GM04503 (cell line): Measurements from ENCODE around the gene CABS1.

Experiments used
- DNase-seq: peaks from one replicate; pipeline ENCODE4 v3.0.0-alpha.2; 2012; ENCODE audit warnings: low read depth

The CABS1 gene

DNA sequence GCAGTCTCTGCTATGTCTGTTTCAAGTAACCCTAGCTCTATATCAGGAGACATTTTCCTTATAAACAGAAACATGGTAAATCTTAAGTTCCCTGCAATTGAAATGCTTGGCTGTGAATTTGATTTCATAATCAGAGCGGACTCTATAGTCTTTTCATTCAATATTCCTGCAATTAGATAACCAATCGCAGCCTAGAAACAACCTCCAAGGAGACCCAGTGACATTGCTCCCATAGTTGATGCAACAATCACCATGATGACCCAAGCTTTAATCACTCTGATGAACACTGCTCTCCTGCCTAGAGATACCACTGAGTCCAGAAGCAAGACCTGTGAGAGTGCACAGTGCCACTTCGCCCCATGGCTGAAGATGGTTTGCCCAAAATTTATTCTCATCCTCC, at the start of gene CABS1:
TSS of gene CABS1 (plus strand) at position 301 of the 400 bp plus-strand sequence. CDS start at position 360, 59 bp downstream.
- DNase-seq: no peak

DNA sequence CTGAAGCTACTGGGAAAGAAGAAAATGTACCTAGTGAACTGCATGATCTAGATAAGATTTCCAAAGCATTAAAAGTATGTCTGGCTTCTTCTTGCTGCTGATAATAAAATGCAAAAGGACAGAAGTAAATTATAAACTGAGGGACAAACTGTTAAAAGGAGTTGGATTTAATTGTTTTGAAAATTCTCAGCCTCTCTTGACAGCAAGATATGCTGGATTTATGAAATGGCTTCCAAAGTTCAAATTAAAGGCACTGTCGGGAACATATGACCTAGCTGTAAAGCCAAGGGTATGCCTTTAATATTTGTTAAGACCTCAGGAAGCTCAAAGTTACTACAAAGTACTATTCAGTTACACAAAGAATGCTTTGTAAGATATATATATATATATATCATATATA, 46.1 kb upstream of the CABS1 start:
- no peak for DNase-seq

DNA sequence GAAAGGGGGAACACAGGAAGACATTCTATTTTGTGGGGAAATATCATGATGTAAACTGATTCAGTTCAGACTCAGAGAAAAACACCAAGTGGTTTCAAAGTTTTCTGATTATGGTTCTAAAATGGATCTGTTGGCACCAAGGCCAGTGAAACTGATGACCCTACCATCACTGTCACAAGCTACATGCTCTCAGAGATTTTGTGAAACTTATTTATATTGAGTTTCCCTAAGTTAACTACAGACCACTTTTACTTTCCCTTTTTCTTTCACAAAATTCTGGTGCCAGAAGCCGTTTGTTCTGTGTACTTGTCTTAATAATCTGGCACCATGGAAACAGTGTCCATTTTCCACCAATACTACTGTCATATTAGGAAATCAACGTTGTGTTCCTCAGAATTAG, 43.4 kb upstream of the CABS1 start:
- DNase-seq: no peak

DNA sequence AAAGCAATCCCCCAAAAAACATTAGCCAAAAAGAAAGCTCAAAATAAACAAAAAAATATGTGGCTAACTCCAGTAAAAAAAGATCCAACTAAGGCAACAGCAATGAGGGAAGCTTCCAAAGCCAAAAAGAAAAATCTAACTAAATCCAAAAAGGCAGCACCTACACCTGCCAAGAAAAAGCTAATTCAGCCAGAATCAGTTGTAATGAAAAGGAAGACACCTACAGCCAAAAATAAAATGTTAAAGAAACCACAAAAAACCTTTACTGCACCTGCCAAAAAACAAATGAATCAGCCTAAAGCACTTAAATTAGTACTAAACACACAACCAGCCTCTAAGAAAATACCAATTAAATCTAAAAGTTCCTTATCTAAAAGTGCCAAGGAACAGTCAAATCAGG, 37.2 kb upstream of the CABS1 start:
- DNase-seq: no peak

DNA sequence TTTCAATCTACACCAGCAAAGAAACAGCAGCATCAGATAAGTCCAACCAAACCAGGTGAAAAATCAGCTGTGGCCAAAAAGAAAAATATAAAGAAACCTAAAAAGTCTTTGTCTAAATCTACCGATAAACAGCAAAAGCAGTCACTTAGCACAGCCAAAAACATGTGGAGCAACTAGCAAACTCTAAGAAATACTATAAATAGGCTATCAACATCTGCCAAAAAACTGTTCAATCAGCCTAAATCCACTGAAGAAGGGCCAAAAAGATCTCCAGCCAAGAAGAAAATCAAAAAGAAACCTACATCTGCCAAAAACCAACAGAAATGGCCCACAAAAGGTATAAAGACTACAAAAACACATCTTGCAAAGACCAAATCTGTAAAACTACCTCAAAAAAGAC, 36.7 kb upstream of the CABS1 start:
- no peak for DNase-seq

DNA sequence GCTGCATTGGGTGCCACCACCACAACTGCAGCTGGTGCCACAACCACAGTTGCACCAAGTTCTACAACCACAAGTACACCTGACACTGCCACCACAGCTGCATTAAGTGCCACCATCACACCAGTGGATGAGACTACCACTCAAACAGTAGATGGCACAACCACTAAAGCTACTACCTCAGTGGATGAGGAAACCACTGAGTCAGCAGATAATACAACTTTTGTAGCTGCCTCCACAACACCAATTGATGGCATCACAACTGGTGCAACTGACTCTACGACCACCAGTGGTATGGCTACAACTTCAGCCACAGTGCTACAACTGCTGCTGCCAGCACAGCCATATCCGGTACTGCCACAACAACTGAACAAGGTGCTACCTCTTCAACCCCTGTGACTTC, 35.1 kb upstream of the CABS1 start:
- no peak for DNase-seq

DNA sequence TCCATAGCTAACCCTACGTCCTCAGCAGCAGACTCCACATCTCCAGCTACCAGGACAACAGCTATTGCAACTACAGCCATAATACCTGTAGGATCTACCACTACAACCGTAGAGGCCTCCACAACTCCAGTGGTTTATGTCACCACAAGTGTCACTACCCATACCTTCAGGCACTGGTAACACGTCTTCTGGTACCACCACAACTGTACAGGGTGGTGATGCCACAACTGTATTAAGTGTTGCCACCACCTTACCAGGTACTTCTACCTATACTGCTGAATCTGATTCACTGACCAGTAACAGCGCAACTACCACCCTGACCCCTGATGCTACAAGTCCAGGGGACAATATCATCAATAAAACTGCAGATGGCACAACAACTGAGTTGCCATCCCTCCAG, 34.6 kb upstream of the CABS1 start:
- no peak for DNase-seq

DNA sequence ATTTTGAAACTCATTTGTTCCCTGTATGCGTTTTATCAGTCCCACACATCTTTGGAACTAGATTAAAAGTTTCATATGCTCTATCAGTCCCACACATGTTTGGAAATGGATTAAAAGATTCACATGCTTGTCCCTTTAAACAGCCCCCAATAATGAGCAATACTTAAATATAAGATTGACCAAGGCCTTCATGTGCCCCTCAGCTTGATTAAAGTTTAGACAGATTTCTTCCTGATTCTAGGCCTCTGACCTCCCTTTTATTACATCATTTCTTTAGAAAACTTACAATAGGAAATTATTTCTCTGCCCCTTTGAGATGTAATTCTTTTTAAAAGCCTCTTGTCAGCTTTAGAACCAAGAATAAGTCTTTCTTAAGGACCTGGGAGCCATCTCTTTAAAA, 31.7 kb upstream of the CABS1 start:
- DNase-seq: no peak

DNA sequence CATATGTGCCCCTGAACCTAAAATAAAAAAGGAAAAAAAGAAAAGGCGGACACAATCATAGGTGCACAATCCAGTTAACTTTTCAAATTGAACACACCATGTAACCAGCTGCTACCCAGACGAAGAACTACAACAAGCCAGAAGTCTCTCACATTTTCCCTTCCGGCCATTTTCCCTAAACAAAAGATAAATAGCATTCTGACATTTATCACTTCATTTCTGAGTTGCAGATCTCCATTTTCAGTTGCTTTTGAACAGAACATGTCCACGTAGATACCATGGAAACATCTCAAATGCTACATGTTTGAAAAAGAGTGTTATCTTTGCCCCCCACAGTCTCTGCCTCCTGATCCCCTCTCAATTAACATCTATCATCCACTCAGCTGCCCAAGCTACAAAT, 29.2 kb upstream of the CABS1 start:
- DNase-seq: no peak

DNA sequence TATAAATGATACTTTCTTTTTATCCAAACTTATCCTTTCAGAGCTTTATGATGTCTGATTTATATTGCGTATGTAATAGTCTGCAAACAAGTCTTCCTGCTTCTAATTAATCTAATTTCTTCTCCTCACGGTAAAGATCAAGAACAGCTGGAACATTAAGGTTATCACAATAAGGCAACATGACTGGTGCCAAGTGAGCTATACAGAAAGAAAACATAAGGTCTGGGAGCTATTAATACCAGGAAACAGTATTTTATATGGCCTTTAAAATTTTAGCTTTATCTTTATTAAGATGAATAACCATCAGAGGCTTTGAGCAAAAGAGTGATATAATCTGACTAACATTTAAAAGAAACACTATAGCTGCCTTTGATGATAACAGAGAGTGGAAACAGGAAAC, 28.7 kb upstream of the CABS1 start:
- DNase-seq: no peak

DNA sequence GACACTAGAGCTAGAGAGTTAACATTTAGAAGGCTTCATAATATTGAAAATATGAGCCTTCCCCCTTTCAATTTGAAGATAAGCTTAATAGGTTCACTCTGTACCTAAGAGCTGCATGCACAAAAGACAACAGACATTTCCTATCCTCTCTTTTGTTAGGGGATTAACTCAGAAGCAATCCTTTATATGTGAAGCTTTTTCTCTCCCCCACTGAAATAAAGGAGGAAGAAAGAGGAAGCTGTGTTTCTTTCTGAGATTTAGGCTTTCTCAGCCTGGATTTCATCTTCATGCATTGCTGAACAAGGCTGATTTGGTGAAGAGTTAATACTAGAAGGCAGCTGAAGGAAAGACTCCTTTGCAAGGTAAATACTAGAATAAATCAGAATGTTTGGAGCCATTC, 21.0 kb upstream of the CABS1 start:
- no peak for DNase-seq

DNA sequence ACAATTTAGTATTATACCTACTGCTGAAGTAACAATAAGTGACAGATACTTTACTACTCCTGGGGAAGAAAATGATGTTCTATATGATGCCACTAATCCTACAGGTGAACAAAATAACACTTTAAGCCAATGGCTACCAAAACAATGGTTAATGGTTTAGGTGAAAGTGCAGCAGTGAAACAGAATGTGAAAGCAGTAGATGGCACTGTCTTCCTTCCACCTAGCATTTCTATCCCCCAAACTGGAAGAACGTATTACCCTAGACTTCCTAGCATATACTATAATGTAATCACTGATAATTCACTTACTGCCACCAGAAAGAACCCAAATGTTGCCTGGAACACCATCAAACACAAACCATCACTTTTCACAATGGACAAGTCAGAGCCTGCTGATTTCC, 18.9 kb upstream of the CABS1 start:
- no peak for DNase-seq

DNA sequence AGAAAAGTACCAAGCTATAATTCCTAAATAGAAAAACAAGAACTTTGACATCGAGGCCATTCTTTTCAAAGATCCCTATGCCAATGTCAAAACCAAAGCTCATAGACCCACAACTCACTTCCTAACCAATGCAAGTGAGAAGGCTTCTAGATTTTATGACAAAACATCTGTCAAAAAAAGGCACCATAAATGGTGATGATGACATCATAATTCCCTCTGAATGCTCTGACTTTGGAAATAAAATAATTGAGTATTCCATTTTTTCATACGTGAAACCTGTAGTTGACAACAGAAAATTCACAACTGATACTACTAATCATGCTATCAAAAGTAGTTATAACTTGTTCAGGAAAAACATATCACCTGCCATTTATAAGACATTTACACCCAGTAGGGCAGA, 8.7 kb upstream of the CABS1 start:
- no peak for DNase-seq

DNA sequence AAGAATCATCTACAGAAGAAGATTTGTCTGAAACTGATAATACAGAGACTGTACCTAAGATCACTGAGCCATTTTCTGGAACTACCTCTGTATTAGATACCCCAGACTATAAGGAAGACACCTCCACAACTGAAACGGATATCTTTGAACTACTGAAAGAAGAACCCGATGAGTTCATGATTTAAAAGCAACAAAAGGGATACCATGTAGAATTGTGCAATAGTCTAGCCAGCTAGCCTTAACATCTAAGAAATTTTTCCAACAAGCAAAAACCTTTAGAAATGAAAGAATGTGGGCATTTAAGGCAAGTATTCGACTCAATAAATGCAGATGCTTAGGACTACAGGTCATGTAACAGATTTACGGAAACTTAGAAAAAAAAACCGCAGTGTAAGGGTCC, 1.3 kb downstream of the CABS1 start:
- DNase-seq: no peak

DNA sequence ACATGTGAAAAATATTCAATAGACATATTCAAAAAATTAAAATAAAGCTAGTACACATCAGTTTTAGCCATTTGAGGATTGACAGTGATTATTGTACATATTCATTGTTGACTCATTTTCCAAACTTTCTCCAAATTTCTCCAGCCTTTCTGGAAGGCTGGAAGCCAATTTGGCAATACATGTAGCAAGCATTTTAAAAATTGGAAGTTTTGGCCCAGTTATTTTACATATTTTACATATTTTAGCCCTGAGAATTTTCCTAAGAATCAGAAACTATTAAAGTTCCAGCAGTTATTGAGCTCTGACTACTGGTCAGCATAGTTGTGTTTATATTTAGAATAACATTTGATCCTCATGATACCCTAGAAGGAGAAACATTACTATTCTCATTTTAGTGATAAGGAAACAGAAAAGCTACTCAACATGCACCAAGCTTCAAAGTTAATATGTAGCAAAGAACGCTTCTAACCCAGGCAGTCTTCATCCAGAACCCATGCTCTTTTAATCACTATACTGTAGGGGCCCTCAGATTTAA, 3.2 kb downstream of the CABS1 start:
- no peak for DNase-seq

DNA sequence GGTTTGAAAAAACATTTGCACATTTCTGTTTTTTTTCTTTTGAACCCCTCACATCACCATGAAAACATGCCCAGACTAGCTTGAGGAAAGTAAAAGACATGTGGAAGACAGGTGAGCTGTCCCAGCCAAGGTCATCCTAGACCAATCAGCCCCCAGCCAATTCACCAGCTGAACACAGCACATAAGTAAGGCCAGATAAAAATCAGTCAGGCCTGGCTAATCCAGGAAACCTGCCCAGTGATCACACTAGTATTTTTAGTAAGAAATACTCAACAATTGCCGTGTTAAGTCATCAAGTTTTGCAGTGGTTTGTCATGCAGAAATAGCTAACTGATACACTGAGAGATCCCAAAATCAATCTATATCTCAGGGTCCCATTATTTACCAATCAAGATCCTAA, 21.4 kb downstream of the CABS1 start:
- DNase-seq: no peak

DNA sequence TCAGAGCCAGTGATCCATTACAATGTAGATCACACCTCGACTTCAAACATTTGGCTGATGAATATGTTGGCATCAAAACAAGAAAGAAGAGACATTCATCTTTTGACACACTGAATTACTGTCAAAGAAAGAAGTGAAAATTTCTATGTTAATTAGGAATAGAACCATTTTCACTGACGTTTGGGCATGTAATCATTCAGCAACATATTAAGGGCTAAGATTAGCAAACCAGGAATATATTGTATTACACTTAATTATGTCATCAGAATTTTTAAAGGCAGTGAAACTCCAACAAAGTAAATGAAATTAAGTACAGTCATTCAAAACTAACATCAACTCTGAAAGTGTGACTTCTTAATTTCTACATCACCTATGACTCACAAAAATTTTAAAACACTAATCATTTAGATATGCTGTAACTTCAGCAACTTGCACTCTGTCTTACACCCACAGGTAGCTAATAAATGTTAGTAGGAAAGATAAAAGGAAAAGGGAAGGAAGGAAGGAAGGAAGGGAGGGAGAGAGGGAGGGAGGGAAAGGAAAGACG, 24.4 kb downstream of the CABS1 start:
- no peak for DNase-seq

DNA sequence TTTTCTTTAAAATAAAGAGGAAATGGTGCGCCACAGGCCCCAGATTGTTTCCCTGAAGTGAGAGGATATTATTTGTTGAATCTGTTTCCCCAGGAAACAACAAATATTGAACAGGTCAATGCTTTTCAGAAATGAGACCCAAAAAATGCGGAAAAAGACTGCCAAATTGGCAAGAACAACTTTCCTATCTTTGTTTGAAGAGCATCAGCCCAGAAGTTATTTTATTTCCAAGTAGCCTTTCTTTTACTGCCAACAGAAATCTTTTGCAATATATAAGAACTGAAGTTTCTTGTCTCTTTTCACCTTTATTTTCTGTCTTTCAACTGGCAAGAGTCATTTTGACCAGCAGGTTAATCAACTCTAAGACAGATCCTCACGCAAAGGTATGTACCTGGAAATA, 25.7 kb downstream of the CABS1 start, which contains the start of gene SMR3A:
TSS of gene SMR3A (plus strand) at position 301 of the 400 bp plus-strand sequence. CDS start 1,356 bp downstream, outside the sequence.
- no peak for DNase-seq

DNA sequence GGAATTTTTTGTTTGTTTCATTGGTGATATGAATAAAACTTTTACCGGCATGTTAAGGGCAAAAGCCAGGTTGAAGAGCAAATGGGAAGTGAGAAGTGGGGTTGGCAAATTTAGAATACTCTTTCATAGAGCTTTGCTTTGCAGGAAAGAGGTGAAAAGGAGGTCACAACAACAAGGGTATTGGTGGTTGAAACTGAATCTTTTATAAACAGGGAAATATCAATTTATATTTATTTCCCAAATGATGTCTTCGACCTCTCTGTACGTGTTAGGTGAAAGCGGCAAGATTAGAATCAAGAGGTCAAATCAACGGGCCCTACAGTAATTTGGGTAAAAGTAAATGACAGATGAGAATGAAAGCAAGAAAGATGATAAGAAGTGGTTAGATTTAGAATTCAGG, 29.2 kb downstream of the CABS1 start:
- no peak for DNase-seq

DNA sequence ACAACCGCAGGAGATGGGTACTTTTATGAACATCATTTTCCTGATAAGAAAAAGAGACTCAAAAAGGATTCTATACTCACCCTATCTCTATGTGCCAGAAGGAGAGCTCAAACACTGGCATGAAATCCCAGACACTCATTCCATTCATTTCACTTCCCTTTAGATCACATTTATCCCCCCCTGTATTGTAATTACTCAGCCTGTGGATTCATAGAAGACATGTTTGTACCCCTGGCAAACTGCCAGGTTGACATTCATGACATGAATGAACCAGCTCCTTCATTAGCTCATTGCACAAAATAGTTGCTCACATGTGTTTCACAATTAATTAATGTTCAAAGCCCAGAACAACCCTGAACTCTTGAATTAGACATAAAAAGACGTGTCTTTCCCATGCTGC, 30.7 kb downstream of the CABS1 start:
- DNase-seq: no peak

DNA sequence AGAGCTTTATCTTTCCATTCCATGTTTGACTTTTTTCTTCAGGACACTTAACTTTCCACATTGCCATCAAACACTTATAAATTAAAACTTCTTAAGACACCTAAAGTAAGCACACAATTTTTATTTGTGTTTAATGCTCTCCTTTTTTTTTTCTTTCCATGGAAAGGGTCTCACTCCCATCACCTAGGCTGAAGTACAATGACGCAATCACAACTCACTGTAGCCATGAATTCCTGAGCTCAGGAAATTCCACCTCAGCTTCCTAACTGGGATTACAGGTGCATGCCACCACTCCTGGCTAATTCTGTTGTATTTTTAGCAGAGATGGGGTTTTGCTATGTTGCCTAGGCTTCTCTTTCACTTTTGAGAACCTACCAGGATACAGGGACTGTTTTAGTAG, 33.0 kb downstream of the CABS1 start:
- DNase-seq: no peak

DNA sequence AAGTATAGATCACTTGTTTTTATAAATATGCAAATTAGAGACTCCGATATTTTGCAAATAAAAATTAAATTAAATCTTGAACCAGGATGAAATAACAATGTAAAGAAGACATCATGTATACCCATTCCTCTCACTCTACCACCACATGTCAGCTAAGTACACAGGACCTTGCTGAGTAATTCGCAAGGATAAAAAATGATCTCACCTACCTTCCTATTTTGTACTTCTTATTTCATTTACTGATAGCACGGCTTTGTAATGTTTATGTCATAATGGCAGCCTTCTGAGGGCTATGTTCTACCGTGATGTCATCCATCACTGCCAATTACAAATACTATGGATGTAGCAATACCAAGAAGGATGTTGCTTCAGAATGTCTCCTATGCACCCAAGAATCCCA, 37.2 kb downstream of the CABS1 start:
- DNase-seq: no peak

DNA sequence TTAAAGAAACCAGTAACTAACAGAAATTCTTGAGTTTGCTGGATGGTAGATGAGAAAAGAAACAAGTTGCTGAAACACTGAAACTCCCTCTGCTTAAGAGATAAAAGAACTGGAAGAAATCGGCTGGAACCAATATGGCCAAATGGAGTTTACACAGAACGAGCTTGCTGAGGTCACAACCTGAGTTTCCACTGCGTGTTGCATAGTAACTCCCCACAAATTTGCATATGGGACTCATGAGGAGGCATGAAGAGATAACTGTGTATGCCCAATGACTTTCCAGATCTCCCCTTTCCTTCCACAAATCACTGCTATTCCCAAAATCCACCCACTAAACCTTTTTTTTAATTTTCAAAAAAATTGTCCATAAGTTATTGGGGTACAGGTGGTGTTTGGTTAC, 38.0 kb downstream of the CABS1 start:
- DNase-seq: no peak

DNA sequence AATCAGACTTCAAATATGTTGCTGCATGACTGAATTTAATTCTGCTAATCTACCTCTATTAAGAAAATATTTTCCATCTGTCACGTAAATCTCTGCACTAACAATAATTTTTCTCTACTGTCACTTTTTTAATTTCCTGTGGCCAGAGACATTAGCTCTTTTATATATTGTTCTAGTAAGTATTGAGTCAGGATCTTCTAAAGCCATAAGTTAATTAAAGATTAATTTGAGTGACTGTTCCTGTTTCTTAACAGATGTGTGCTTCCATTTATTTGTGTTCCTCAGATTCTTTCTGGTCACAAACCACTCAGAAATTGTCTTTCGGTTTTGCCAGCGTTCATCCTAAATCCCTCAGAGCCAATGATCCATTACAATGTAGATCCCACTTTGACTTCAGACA, 45.8 kb downstream of the CABS1 start:
- DNase-seq: no peak
